Measurements from ENCODE around the gene GPR160.
"Not testable (repeated sequence)": the region's sequence is repeated elsewhere in the genome, so short reads cannot be mapped to it uniquely, and the experiment has no call there.

The GPR160 gene

DNA sequence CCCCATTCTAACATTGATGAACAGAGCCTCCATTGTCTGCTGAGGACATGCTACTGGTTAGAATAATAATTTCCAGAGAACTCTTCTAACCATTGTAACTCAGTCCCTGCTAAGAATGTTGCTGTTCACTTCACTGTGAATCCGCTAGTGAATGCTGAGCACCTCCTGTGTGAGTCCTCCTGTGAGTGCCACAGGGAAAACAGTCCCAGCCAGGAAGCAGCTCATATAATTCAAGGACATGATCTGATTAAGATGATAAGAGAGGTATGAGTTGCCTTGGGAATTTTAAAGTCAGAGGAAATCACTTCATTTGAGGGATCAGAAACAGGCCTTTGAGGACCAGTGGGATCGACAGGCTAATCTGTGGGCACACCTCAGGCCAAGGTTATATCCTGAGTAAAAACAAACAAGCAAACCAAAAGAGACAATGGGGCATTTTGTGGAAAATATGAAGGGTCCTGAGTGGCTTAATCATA lies 33.9 kb upstream of the GPR160 start:
- Histone ChIP-seq H3K4me1 (ENCODE audit: control insufficient read depth in 1 of 2, insufficient read depth in 2 of 2, low read length in 2 of 2) (no peaks in the 10 kb centered on the region), H3K36me3 (ENCODE audit: control insufficient read depth in 1 of 2, insufficient read depth in 2 of 2, low read length in 2 of 2) (no peaks in the 10 kb centered on the region), H3K4me3 (ENCODE audit: low read depth in 1 of 2, low read length in 2 of 2) (no peak overlapping the region), H3K9me3 (ENCODE audit: control insufficient read depth in 1 of 2, low read length in 2 of 2) (no peaks in the 10 kb centered on the region), H3K27ac (ENCODE audit: low read length) (no peak overlapping the region), H3K27me3 (ENCODE audit: low read depth, low read length) (no peaks in the 10 kb centered on the region)

DNA sequence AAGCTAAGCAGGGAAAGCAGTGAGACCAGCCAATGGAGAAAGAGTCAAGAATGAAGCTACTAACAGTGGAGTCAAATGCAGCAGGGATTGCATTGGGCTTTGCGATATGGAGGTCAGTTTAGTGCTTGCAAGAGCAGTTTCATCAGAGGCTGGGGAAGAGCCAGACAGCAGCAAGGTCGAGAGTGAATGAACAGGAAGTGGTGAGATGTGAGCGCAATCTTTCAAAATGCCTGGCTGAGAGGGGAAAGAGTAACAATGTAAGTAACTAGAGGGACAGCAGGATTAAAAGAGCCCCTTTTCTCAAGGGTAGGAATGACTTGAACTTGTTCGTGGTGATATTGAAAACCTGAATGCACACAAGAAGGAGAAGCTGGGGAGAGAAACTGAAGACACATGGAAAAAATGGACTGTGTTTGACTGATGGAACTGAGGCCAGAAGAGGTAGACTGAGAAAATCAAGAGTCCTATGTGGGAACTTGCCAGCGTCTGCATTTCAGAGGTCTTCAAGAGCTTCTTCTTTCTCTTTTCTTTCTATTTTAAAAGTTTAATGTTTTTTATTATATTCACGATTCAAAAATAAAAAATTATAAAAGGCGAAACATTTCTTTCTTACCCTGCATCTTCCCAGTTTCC lies 30.6 kb upstream of the GPR160 start:
- H3K9me3 ChIP-seq (ENCODE audit: control insufficient read depth in 1 of 2, low read length in 2 of 2): no peaks in the 10 kb centered on the region
- H3K4me3 ChIP-seq (ENCODE audit: low read depth in 1 of 2, low read length in 2 of 2): no peak overlapping the region
- no peaks in the 10 kb centered on the region for H3K36me3 ChIP-seq (ENCODE audit: control insufficient read depth in 1 of 2, insufficient read depth in 2 of 2, low read length in 2 of 2)
- no peaks in the 10 kb centered on the region for H3K4me1 ChIP-seq (ENCODE audit: control insufficient read depth in 1 of 2, insufficient read depth in 2 of 2, low read length in 2 of 2)
- H3K27ac ChIP-seq (ENCODE audit: low read length): no peak overlapping the region
- no peaks in the 10 kb centered on the region for H3K27me3 ChIP-seq (ENCODE audit: low read depth, low read length)

DNA sequence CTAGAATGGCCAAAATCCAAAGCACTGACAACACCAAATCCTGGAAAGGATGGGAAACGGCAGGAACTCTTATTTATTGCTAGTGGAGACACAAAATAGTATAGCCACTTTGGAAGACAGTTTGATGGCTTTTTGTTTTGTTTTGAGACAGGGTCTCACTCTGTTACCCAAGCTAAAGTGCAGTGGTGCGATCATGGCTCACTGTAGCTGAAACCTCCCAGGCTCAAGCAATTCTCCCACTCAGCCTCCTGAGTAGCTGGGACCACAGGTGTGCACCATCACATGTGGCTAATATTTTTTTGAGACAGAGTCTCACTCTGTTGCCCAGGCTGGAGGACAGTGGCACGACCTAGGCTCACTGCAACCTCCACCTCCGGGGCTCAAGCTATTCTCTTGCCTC lies 27.3 kb upstream of the GPR160 start:
- no peak overlapping the region for H3K4me3 ChIP-seq (ENCODE audit: low read depth in 1 of 2, low read length in 2 of 2)
- H3K27ac ChIP-seq (ENCODE audit: low read length): no peak overlapping the region
- no peaks in the 10 kb centered on the region for H3K9me3 ChIP-seq (ENCODE audit: control insufficient read depth in 1 of 2, low read length in 2 of 2)
- no peaks in the 10 kb centered on the region for H3K36me3 ChIP-seq (ENCODE audit: control insufficient read depth in 1 of 2, insufficient read depth in 2 of 2, low read length in 2 of 2)
- no peaks in the 10 kb centered on the region for H3K27me3 ChIP-seq (ENCODE audit: low read depth, low read length)
- H3K4me1 ChIP-seq (ENCODE audit: control insufficient read depth in 1 of 2, insufficient read depth in 2 of 2, low read length in 2 of 2): no peaks in the 10 kb centered on the region

DNA sequence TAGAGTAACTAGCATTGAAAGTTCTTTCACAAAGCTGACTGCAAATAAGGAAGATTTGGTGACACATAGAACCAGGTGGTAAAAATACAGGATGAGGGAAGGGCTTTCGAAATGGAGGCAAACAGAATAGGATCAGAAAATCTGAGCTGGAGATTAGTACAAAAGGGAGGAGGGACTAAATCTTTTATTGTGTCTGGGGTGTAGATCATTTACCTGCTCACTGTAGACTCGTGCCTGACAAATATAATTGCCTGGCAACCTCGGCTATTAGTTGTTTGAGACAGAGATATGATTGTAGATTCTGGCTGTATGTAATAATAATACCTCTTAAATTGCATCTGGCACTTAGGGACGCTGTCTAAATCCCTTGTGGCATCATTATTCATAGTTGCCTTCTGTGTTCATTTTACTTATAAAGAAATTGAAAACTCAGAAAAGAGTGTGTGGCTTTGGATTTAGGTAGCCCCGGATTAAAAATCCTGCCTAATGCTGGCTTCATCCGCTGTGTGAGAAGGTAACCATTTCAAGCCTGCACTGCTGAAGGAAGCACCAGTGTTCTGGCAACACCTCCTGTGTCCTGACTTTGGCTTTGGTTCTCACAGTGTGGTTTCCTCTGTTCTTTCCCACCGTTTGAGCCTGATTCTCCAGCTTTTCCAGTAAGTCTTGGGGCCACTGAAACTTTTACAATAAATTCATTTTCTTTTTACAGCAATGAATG lies 25.0 kb upstream of the GPR160 start:
- Histone ChIP-seq H3K9me3 (ENCODE audit: control insufficient read depth in 1 of 2, low read length in 2 of 2) (no peaks in the 10 kb centered on the region), H3K4me1 (ENCODE audit: control insufficient read depth in 1 of 2, insufficient read depth in 2 of 2, low read length in 2 of 2) (no peaks in the 10 kb centered on the region), H3K36me3 (ENCODE audit: control insufficient read depth in 1 of 2, insufficient read depth in 2 of 2, low read length in 2 of 2) (no peaks in the 10 kb centered on the region), H3K4me3 (ENCODE audit: low read depth in 1 of 2, low read length in 2 of 2) (no peak overlapping the region), H3K27me3 (ENCODE audit: low read depth, low read length) (no peaks in the 10 kb centered on the region), H3K27ac (ENCODE audit: low read length) (no peak overlapping the region)

DNA sequence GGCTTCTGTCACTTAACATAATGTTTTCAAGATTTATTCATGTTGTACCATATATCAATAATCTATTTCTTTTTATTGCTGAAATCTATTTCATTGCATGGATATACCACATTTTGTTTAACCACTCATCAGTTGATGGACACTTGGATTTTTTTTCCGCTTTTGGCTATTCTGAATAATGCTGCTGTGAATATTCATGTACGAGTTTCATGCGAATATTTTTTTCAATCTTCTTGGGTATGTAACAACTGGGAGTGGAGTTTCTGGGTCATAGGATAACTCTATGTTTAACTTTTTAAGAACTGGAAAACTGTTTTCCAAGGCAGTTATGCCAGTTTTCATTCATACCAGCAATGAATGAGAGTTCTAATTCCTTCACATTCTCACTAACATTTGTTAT lies 21.7 kb upstream of the GPR160 start:
- no peaks in the 10 kb centered on the region for H3K27me3 ChIP-seq (ENCODE audit: low read depth, low read length)
- H3K27ac ChIP-seq (ENCODE audit: low read length): no peak overlapping the region
- H3K9me3 ChIP-seq (ENCODE audit: control insufficient read depth in 1 of 2, low read length in 2 of 2): no peaks in the 10 kb centered on the region
- H3K4me3 ChIP-seq (ENCODE audit: low read depth in 1 of 2, low read length in 2 of 2): no peak overlapping the region
- H3K4me1 ChIP-seq (ENCODE audit: control insufficient read depth in 1 of 2, insufficient read depth in 2 of 2, low read length in 2 of 2): no peaks in the 10 kb centered on the region
- no peaks in the 10 kb centered on the region for H3K36me3 ChIP-seq (ENCODE audit: control insufficient read depth in 1 of 2, insufficient read depth in 2 of 2, low read length in 2 of 2)

DNA sequence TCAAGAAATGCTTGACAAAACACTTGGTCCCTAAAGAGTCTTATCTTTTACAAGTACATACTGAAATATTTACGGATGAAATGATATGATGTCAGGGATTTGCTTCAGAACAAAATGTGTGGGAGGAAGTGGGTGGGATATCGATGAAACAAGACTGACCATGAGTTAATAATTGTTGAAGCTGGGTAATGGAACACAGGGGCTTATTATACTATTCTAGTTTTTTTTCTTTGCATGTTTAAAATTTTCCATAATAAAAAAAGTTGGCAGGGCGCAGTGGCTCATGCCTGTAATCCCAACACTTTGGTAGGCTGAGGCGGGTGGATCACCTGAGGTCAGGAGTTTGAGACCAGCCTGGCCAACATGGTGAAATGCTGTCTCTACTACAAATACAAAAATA lies 18.5 kb upstream of the GPR160 start:
- not testable (repeated sequence) for H3K4me1 ChIP-seq (ENCODE audit: control insufficient read depth in 1 of 2, insufficient read depth in 2 of 2, low read length in 2 of 2); H3K36me3 ChIP-seq (ENCODE audit: control insufficient read depth in 1 of 2, insufficient read depth in 2 of 2, low read length in 2 of 2); H3K27me3 ChIP-seq (ENCODE audit: low read depth, low read length); H3K9me3 ChIP-seq (ENCODE audit: control insufficient read depth in 1 of 2, low read length in 2 of 2); H3K27ac ChIP-seq (ENCODE audit: low read length); H3K4me3 ChIP-seq (ENCODE audit: low read depth in 1 of 2, low read length in 2 of 2)

DNA sequence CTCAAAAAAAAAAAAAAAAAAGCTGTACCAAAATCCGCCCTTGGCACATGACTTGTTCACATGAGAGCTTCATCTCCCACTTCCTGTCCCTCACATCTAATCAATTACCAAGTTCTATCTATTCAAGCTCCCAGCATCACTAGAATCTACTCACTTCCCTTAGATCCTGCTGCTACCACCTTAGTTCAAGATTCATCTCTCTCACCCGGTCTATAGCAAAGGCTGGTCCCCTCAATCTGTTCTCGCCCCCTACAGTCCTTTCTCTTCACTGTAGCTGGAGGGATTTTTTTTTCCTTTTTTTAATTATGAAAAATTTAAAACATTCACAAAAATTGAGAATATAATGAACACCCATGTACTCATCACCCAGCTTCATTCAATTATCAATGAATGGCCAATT lies 16.7 kb upstream of the GPR160 start:
- no peaks in the 10 kb centered on the region for H3K27me3 ChIP-seq (ENCODE audit: low read depth, low read length)
- H3K4me1 ChIP-seq (ENCODE audit: control insufficient read depth in 1 of 2, insufficient read depth in 2 of 2, low read length in 2 of 2): no peaks in the 10 kb centered on the region
- H3K4me3 ChIP-seq (ENCODE audit: low read depth in 1 of 2, low read length in 2 of 2): no peak overlapping the region
- H3K36me3 ChIP-seq (ENCODE audit: control insufficient read depth in 1 of 2, insufficient read depth in 2 of 2, low read length in 2 of 2): no peaks in the 10 kb centered on the region
- H3K9me3 ChIP-seq (ENCODE audit: control insufficient read depth in 1 of 2, low read length in 2 of 2): no peaks in the 10 kb centered on the region
- no peak overlapping the region for H3K27ac ChIP-seq (ENCODE audit: low read length)

DNA sequence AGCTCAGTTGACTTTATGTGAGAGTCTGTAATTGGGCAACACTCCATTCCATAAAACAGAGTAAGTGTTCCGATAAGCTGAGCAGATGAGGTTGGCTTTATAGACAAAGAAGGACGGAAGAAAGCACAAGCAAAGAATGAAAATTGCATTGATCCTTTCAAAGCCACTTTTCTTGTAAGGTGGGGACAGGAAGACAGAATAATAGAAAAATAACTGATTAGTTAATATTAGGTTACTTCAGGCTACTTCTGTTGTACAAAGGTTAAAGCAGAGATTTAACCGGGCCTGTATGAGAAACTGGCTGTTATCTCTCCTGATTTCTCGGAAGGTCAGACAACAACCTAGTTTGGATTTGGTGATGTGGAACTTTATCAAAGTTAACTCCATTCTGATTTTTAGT lies 15.5 kb upstream of the GPR160 start:
- H3K9me3 ChIP-seq (ENCODE audit: control insufficient read depth in 1 of 2, low read length in 2 of 2): no peaks in the 10 kb centered on the region
- no peak overlapping the region for H3K4me3 ChIP-seq (ENCODE audit: low read depth in 1 of 2, low read length in 2 of 2)
- H3K27me3 ChIP-seq (ENCODE audit: low read depth, low read length): no peaks in the 10 kb centered on the region
- no peaks in the 10 kb centered on the region for H3K4me1 ChIP-seq (ENCODE audit: control insufficient read depth in 1 of 2, insufficient read depth in 2 of 2, low read length in 2 of 2)
- no peaks in the 10 kb centered on the region for H3K36me3 ChIP-seq (ENCODE audit: control insufficient read depth in 1 of 2, insufficient read depth in 2 of 2, low read length in 2 of 2)
- no peak overlapping the region for H3K27ac ChIP-seq (ENCODE audit: low read length)

DNA sequence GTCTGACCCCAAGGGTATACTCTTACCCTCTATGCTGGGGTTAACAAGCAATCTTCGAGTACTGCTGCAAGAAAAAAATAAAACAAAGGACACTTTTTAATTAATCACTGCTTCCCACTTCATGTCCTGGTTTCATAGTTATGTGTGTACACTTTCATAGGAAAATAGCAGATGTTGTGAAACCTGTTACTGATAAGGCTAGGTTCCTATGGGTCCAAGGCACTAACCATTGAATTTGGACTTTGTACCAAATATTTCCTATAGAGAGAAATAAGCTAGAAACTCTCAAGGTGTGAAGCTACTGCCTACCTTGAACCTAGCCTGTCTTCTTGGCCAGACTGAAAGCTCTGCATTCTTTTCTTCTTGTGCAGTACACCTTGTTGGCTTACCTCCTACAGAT lies 14.6 kb upstream of the GPR160 start:
- no peaks in the 10 kb centered on the region for H3K4me1 ChIP-seq (ENCODE audit: control insufficient read depth in 1 of 2, insufficient read depth in 2 of 2, low read length in 2 of 2)
- H3K36me3 ChIP-seq (ENCODE audit: control insufficient read depth in 1 of 2, insufficient read depth in 2 of 2, low read length in 2 of 2): no peaks in the 10 kb centered on the region
- H3K27ac ChIP-seq (ENCODE audit: low read length): peak overlapping the region; percentile 54
- no peaks in the 10 kb centered on the region for H3K27me3 ChIP-seq (ENCODE audit: low read depth, low read length)
- H3K4me3 ChIP-seq (ENCODE audit: low read depth in 1 of 2, low read length in 2 of 2): no peak overlapping the region
- H3K9me3 ChIP-seq (ENCODE audit: control insufficient read depth in 1 of 2, low read length in 2 of 2): no peaks in the 10 kb centered on the region

DNA sequence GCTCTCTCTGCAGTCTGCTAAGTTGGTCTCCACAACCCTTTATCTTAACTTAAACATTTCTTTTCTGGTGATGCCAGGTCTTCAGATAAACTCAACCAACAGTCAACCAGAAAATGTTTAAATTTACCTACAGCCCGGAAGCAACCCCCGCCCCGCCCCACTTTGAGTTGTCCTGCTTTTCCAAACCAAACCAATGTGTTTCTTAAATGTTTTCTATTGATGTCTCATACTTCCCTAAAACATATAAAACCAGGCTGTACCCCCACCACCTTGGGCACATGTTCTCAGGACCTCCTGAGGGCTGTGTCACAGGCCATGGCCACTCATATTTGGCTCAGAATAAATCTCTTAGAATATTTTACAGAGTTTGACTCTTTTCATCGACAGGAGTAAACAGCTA lies 13.2 kb upstream of the GPR160 start:
- Histone ChIP-seq H3K4me3 (ENCODE audit: low read depth in 1 of 2, low read length in 2 of 2) (no peak overlapping the region), H3K27ac (ENCODE audit: low read length) (no peak overlapping the region), H3K27me3 (ENCODE audit: low read depth, low read length) (no peaks in the 10 kb centered on the region), H3K9me3 (ENCODE audit: control insufficient read depth in 1 of 2, low read length in 2 of 2) (no peaks in the 10 kb centered on the region), H3K36me3 (ENCODE audit: control insufficient read depth in 1 of 2, insufficient read depth in 2 of 2, low read length in 2 of 2) (no peaks in the 10 kb centered on the region), H3K4me1 (ENCODE audit: control insufficient read depth in 1 of 2, insufficient read depth in 2 of 2, low read length in 2 of 2) (no peaks in the 10 kb centered on the region)

DNA sequence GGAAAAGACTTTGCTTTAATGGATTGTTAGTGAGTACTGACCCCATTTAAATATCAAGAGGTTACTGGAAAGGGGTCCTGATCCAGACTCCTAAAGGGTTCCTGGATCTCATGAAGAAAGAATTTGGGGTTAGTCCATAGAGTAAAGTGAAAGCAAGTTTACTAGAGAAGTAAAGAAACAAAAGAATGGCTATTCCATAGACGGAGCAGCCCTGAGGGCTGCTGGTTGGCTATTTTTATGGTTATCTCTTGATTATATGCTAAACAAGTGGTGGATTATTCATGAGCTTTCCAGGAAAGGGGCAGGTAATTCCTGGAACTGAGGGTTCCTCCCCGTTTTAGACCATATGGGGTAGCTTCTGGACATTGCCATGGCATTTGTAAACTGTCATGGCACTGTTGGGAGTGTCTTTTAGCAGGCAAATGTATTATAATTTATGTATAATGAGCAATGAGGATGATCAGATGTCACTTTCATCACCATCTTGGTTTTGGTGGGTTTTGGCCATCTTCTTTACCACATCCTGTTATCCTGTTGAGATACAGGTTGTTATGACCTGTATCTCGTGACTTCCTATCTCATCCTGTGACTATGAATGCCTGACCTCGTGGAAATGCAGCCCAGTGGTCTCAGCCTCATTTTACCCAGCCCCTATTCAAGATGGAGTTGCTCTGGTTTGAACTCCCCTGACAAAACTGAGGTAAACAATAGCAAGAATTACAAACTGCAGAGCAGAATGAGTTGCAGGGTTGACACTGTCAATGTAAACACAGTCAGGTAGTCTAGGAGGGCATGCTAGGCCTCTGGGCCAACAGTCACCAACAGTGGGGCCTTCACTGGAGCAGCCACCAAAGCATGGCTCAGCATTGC lies 10.3 kb upstream of the GPR160 start:
- H3K36me3 ChIP-seq (ENCODE audit: control insufficient read depth in 1 of 2, insufficient read depth in 2 of 2, low read length in 2 of 2): no peaks in the 10 kb centered on the region
- no peaks in the 10 kb centered on the region for H3K27me3 ChIP-seq (ENCODE audit: low read depth, low read length)
- H3K9me3 ChIP-seq (ENCODE audit: control insufficient read depth in 1 of 2, low read length in 2 of 2): no peaks in the 10 kb centered on the region
- no peak overlapping the region for H3K4me3 ChIP-seq (ENCODE audit: low read depth in 1 of 2, low read length in 2 of 2)
- no peaks in the 10 kb centered on the region for H3K4me1 ChIP-seq (ENCODE audit: control insufficient read depth in 1 of 2, insufficient read depth in 2 of 2, low read length in 2 of 2)
- no peak overlapping the region for H3K27ac ChIP-seq (ENCODE audit: low read length)
